WTC11 (cell line): ENCODE data around the gene CNTNAP2. TPM values are rescaled to one million over a fixed set of nuclear protein-coding genes. Genes with fewer than 3 reads are reported as not detected.

Experiments
- ATAC-seq: fragments of 200-7000 bp; cut with Tn5 transposase; 2 replicates; pipeline ENCODE4 v1.10.0; 2021; ENCODE audit warnings: mild to moderate bottlenecking, moderate library complexity
- CTCF ChIA-PET: fragments of 300-600 bp; sonication (Branson Sonifier 250); formaldehyde crosslinking; loops from one replicate; lab custom pipeline; 2021; ENCODE audit warnings: antibody characterized with exemption; lab: Charles Lee
- POLR2A ChIA-PET: fragments of 350-600 bp; sonication (Branson Sonifier 250); formaldehyde crosslinking; loops from one replicate; lab custom pipeline; 2021; ENCODE audit warnings: antibody characterized with exemption; lab: Charles Lee
- DNase-seq: peaks from one replicate; pipeline ENCODE4 v3.0.0; 2021; ENCODE audit warnings: low spot score
- H3K27ac Mint-ChIP-seq: 2 replicates; pipeline ENCODE4 v1.8.0; 2021; ENCODE audit warnings: mixed read lengths
- H3K27me3 Mint-ChIP-seq: 2 replicates; pipeline ENCODE4 v1.8.0; 2021; ENCODE audit warnings: low read depth, mild to moderate bottlenecking, moderate library complexity, mixed read lengths
- H3K36me3 Mint-ChIP-seq: 2 replicates; pipeline ENCODE4 v1.8.0; 2021; ENCODE audit warnings: mixed read lengths
- H3K4me1 Mint-ChIP-seq: 2 replicates; pipeline ENCODE4 v1.8.0; 2022; ENCODE audit warnings: mixed read lengths
- H3K4me3 Mint-ChIP-seq: 2 replicates; pipeline ENCODE4 v1.8.0; 2021; ENCODE audit warnings: mild to moderate bottlenecking, moderate library complexity, mixed read lengths
- H3K9me3 Mint-ChIP-seq: 2 replicates; pipeline ENCODE4 v1.8.0; 2021; ENCODE audit warnings: mixed read lengths
- CBFB ChIP-seq: sonication (generic); formaldehyde crosslinking; IDR thresholded peaks from 2 replicates; pipeline ENCODE4 v1.8.1; 2022; ENCODE audit warnings: mild to moderate bottlenecking, low read depth, missing genetic modification reagents
- ELF4 ChIP-seq: sonication (generic); formaldehyde crosslinking; IDR thresholded peaks from 2 replicates; pipeline ENCODE4 v1.8.1; 2022; ENCODE audit warnings: low read depth, mild to moderate bottlenecking, moderate library complexity, missing genetic modification reagents
- ETV6 ChIP-seq: sonication (generic); formaldehyde crosslinking; IDR thresholded peaks from 2 replicates; pipeline ENCODE4 v1.8.1; 2022; ENCODE audit warnings: mild to moderate bottlenecking, missing genetic modification reagents
- FOXP1 ChIP-seq: sonication (generic); formaldehyde crosslinking; IDR thresholded peaks from 2 replicates; pipeline ENCODE4 v1.8.0; 2022; ENCODE audit warnings: missing genetic modification reagents, mild to moderate bottlenecking, moderate library complexity, borderline replicate concordance
- GABPB1 ChIP-seq: sonication (generic); formaldehyde crosslinking; IDR thresholded peaks from 2 replicates; pipeline ENCODE4 v1.8.1; 2023; ENCODE audit warnings: mild to moderate bottlenecking, missing genetic modification reagents
- HMGA2 ChIP-seq: fragments of 250-450 bp; sonication (Bioruptor Pico); IDR thresholded peaks from 2 replicates; pipeline ENCODE4 v1.4.0; 2021; ENCODE audit warnings: mild to moderate bottlenecking, moderate library complexity
- KAT7 ChIP-seq: sonication (generic); formaldehyde crosslinking; IDR thresholded peaks from 2 replicates; pipeline ENCODE4 v1.8.1; 2023; ENCODE audit warnings: missing genetic modification reagents, mild to moderate bottlenecking, borderline replicate concordance
- NR1H2 ChIP-seq: sonication (generic); formaldehyde crosslinking; IDR thresholded peaks from 2 replicates; pipeline ENCODE4 v1.9.0; 2021; ENCODE audit warnings: mild to moderate bottlenecking, moderate library complexity, missing genetic modification reagents
- NR2C2 ChIP-seq: sonication (generic); formaldehyde crosslinking; IDR thresholded peaks from 2 replicates; pipeline ENCODE4 v1.8.0; 2022; ENCODE audit warnings: mild to moderate bottlenecking, missing genetic modification reagents
- PRRX2 ChIP-seq: fragments of 250-450 bp; sonication (Bioruptor Pico); IDR thresholded peaks from 2 replicates; pipeline ENCODE4 v1.8.0; 2021; ENCODE audit warnings: mild to moderate bottlenecking
- SOX15 ChIP-seq: fragments of 250-450 bp; sonication (Bioruptor Pico); IDR thresholded peaks from 2 replicates; pipeline ENCODE4 v1.9.0; 2021; ENCODE audit warnings: mild to moderate bottlenecking
- TEAD4 ChIP-seq: sonication (generic); formaldehyde crosslinking; IDR thresholded peaks from 2 replicates; pipeline ENCODE4 v1.8.0; 2022; ENCODE audit warnings: mild to moderate bottlenecking, missing genetic modification reagents
- TP53 ChIP-seq: sonication (generic); formaldehyde crosslinking; IDR thresholded peaks from 2 replicates; pipeline ENCODE4 v1.8.1; 2023; ENCODE audit warnings: mild to moderate bottlenecking, missing genetic modification reagents
- ZNF138 ChIP-seq: sonication (generic); formaldehyde crosslinking; conservative IDR thresholded peaks from 2 replicates; pipeline ENCODE4 v1.8.1; 2022; ENCODE audit warnings: mild to moderate bottlenecking, moderate library complexity, missing genetic modification reagents
- ZNF219 ChIP-seq: sonication (generic); formaldehyde crosslinking; IDR thresholded peaks from 2 replicates; pipeline ENCODE4 v1.8.0; 2023; ENCODE audit warnings: missing genetic modification reagents, mild to moderate bottlenecking, borderline replicate concordance
- ZNF671 ChIP-seq: fragments of 250-450 bp; sonication (Bioruptor Pico); IDR thresholded peaks from 2 replicates; pipeline ENCODE4 v1.8.0; 2021; ENCODE audit warnings: mild to moderate bottlenecking
- total RNA-seq: library from RNA; stranded (reverse); gene quantifications from 3 replicates; pipeline ENCODE4 v1.2.3, GENCODE V29; 2021
- TF ChIP-seq, protein P1 (sequence below): sonication (generic); formaldehyde crosslinking; IDR thresholded peaks from 2 replicates; pipeline ENCODE4 v1.8.1; 2022; ENCODE audit warnings: mild to moderate bottlenecking, moderate library complexity, missing genetic modification reagents
- TF ChIP-seq, protein P2 (sequence below): fragments of 250-450 bp; sonication (Bioruptor Pico); IDR thresholded peaks from 2 replicates; pipeline ENCODE4 v1.8.0; 2021; ENCODE audit warnings: mild to moderate bottlenecking
- TF ChIP-seq, protein P3 (sequence below): sonication (generic); formaldehyde crosslinking; conservative IDR thresholded peaks from 2 replicates; pipeline ENCODE4 v1.8.1; 2023; ENCODE audit warnings: mild to moderate bottlenecking, low read depth, missing genetic modification reagents, moderate library complexity
- TF ChIP-seq, protein P4 (sequence below): sonication (generic); formaldehyde crosslinking; IDR thresholded peaks from 2 replicates; pipeline ENCODE4 v1.8.0; 2023; ENCODE audit warnings: mild to moderate bottlenecking, missing genetic modification reagents
- TF ChIP-seq, protein P5 (sequence below): sonication (generic); formaldehyde crosslinking; conservative IDR thresholded peaks from 2 replicates; pipeline ENCODE4 v1.8.1; 2022; ENCODE audit warnings: mild to moderate bottlenecking, missing genetic modification reagents

CNTNAP2 gene
- total RNA-seq, 1 experiment from 2014 or later, result 63.8 TPM

DNA sequence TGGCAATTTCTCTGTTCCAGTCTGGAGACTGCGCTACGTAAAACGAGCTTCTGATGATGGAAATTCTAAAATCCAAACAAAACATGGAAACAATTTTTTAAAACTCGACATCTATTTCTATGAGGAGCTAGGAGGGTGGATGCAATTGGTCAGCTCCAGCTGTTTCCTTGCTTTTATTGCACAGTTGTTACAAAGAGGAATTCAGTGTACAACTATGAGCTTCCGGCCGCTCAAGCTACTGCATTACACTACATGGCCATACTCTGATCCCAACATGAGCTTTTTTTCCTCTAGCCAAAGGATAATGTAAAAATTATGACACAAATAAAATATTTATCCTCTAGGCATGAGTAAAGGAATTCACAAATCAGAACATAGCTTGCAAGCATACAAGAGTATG lies 2070.9 kb downstream of the CNTNAP2 start:
- no peaks in the 10 kb centered on the region for H3K9me3 Mint-ChIP-seq
- H3K36me3 Mint-ChIP-seq, result no peaks in the 10 kb centered on the region
- H3K27me3 Mint-ChIP-seq, result no peaks in the 10 kb centered on the region
- TF ChIP-seq ZNF219 (no peak), KAT7 (CRISPR knock-in tag) (no peak), GABPB1 (no peak), SOX15 (CRISPR knock-in tag) (no peak), ZNF671 (CRISPR knock-in tag) (no peak)
- DNase-seq, result no peak
- no peak overlapping the region for H3K4me3 Mint-ChIP-seq
- ChIA-PET POLR2A (no interaction called here), CTCF (interaction anchor here (1.8 kb wide), 1 partner anchor 54 kb away, joined by 7 read pairs; no protein-coding TSS in a partner anchor)
- ATAC-seq, result no peak
- H3K27ac Mint-ChIP-seq, result no peak overlapping the region
- H3K4me1 Mint-ChIP-seq, result peaks cover 11% of the 10 kb centered on the region

DNA sequence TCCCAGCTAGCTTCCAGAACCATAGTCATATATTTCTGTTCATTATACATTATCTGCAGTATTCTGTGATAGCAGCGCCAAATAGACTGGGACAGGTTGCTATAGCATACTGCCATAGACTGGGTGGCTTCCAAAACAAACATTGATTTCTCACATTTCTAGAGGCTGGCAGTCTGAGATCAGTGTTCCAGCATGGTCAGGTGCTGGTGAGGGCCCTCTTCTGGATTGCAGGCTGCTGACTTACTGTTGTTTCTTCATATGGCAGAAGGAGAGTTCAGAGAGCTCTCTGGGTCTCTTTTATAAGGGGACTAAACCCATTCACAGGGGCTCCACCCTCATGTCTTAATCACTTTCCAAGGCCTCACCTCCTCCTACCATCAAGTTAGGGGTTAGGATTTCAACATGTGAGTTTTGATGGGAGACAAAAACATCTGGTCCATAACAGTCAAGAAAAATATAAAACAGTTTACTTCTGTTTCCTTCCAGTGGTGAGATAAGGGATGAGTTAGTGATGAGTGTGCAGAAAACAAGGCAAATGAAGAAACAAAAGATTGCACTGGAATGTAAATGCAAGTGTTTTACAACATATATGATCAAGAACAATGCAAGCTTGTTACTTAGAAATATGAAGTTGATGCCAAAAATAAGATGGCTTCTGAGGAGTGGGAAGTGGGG lies 2074.9 kb downstream of the CNTNAP2 start:
- DNase-seq (no peak), ATAC-seq (no peak)
- CTCF ChIA-PET, result no interaction called here
- H3K36me3 Mint-ChIP-seq, result no peaks in the 10 kb centered on the region
- no peaks in the 10 kb centered on the region for H3K27me3 Mint-ChIP-seq
- TF ChIP-seq PRRX2 (CRISPR knock-in tag) (no peak), NR1H2 (CRISPR knock-in tag) (no peak), FOXP1 (no peak), TP53 (CRISPR knock-in tag) (no peak), ZNF138 (CRISPR knock-in tag) (no peak), HMGA2 (no peak), CBFB (CRISPR knock-in tag) (no peak), TEAD4 (no peak), ELF4 (no peak), ETV6 (CRISPR knock-in tag) (no peak), NR2C2 (CRISPR knock-in tag) (no peak)
- TF ChIP-seq, protein P1, sequence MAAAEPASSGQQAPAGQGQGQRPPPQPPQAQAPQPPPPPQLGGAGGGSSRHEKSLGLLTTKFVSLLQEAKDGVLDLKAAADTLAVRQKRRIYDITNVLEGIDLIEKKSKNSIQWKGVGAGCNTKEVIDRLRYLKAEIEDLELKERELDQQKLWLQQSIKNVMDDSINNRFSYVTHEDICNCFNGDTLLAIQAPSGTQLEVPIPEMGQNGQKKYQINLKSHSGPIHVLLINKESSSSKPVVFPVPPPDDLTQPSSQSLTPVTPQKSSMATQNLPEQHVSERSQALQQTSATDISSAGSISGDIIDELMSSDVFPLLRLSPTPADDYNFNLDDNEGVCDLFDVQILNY (CRISPR knock-in tag), result no peak
- TF ChIP-seq, protein P2, sequence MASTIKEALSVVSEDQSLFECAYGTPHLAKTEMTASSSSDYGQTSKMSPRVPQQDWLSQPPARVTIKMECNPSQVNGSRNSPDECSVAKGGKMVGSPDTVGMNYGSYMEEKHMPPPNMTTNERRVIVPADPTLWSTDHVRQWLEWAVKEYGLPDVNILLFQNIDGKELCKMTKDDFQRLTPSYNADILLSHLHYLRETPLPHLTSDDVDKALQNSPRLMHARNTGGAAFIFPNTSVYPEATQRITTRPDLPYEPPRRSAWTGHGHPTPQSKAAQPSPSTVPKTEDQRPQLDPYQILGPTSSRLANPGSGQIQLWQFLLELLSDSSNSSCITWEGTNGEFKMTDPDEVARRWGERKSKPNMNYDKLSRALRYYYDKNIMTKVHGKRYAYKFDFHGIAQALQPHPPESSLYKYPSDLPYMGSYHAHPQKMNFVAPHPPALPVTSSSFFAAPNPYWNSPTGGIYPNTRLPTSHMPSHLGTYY (CRISPR knock-in tag), result no peak
- TF ChIP-seq, protein P3, sequence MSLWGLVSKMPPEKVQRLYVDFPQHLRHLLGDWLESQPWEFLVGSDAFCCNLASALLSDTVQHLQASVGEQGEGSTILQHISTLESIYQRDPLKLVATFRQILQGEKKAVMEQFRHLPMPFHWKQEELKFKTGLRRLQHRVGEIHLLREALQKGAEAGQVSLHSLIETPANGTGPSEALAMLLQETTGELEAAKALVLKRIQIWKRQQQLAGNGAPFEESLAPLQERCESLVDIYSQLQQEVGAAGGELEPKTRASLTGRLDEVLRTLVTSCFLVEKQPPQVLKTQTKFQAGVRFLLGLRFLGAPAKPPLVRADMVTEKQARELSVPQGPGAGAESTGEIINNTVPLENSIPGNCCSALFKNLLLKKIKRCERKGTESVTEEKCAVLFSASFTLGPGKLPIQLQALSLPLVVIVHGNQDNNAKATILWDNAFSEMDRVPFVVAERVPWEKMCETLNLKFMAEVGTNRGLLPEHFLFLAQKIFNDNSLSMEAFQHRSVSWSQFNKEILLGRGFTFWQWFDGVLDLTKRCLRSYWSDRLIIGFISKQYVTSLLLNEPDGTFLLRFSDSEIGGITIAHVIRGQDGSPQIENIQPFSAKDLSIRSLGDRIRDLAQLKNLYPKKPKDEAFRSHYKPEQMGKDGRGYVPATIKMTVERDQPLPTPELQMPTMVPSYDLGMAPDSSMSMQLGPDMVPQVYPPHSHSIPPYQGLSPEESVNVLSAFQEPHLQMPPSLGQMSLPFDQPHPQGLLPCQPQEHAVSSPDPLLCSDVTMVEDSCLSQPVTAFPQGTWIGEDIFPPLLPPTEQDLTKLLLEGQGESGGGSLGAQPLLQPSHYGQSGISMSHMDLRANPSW (CRISPR knock-in tag), result no peak
- TF ChIP-seq, protein P4, sequence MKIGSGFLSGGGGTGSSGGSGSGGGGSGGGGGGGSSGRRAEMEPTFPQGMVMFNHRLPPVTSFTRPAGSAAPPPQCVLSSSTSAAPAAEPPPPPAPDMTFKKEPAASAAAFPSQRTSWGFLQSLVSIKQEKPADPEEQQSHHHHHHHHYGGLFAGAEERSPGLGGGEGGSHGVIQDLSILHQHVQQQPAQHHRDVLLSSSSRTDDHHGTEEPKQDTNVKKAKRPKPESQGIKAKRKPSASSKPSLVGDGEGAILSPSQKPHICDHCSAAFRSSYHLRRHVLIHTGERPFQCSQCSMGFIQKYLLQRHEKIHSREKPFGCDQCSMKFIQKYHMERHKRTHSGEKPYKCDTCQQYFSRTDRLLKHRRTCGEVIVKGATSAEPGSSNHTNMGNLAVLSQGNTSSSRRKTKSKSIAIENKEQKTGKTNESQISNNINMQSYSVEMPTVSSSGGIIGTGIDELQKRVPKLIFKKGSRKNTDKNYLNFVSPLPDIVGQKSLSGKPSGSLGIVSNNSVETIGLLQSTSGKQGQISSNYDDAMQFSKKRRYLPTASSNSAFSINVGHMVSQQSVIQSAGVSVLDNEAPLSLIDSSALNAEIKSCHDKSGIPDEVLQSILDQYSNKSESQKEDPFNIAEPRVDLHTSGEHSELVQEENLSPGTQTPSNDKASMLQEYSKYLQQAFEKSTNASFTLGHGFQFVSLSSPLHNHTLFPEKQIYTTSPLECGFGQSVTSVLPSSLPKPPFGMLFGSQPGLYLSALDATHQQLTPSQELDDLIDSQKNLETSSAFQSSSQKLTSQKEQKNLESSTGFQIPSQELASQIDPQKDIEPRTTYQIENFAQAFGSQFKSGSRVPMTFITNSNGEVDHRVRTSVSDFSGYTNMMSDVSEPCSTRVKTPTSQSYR (CRISPR knock-in tag), result no peak
- TF ChIP-seq, protein P5, sequence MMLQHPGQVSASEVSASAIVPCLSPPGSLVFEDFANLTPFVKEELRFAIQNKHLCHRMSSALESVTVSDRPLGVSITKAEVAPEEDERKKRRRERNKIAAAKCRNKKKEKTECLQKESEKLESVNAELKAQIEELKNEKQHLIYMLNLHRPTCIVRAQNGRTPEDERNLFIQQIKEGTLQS (CRISPR knock-in tag), result no peak
- no peak overlapping the region for H3K27ac Mint-ChIP-seq
- H3K4me3 Mint-ChIP-seq, result no peak overlapping the region
- POLR2A ChIA-PET, result no interaction called here
- H3K4me1 Mint-ChIP-seq, result peaks cover 14% of the 10 kb centered on the region
- H3K9me3 Mint-ChIP-seq, result peaks cover 14% of the 10 kb centered on the region
